Neural crest cell (in vitro differentiated cells): ENCODE data around the gene ASXL3. TPM values are rescaled to one million over a fixed set of nuclear protein-coding genes. Genes with fewer than 3 reads are reported as not detected.
A peak's percentile ranks its signal among the peaks of the same experiment; 100 is the strongest.

ENCODE experiments used
- DNase-seq: peaks from one replicate; pipeline ENCODE4 v3.0.0; 2021; ENCODE audit warnings: low read depth, mixed read lengths, low spot score
- H3K27ac Mint-ChIP-seq: one replicate; pipeline ENCODE4 v1.8.0; 2021; ENCODE audit warnings: mild to moderate bottlenecking, mixed read lengths; ENCODE audit not compliant: unreplicated experiment
- H3K27me3 Mint-ChIP-seq: 2 replicates; pipeline ENCODE4 v1.8.0; 2021; ENCODE audit warnings: low read depth, mild to moderate bottlenecking, mixed read lengths
- H3K36me3 Mint-ChIP-seq: 2 replicates; pipeline ENCODE4 v1.8.0; 2021; ENCODE audit warnings: low read depth, mild to moderate bottlenecking, mixed read lengths
- H3K4me1 Mint-ChIP-seq: 2 replicates; pipeline ENCODE4 v1.8.0; 2021; ENCODE audit warnings: mixed read lengths
- H3K4me3 Mint-ChIP-seq: one replicate; pipeline ENCODE4 v1.8.0; 2021; ENCODE audit warnings: mild to moderate bottlenecking, mixed read lengths
- H3K9me3 Mint-ChIP-seq: 2 replicates; pipeline ENCODE4 v1.8.0; 2021; ENCODE audit warnings: mixed read lengths
- CTCF ChIP-seq: fragments of 200-600 bp; sonication (generic); conservative IDR thresholded peaks from 2 replicates; pipeline ENCODE4 v1.5.0; 2021; ENCODE audit warnings: antibody characterized with exemption, mild to moderate bottlenecking
- total RNA-seq: library from RNA; stranded (reverse); gene quantifications from 2 replicates; pipeline ENCODE4 v1.2.1, GENCODE V29; 2021

The ASXL3 gene
- total RNA-seq, 1 donor from 2014 or later, result 14.5 TPM

GRCh38 chr18:33576999-33577646 lies 896 bp upstream of the ASXL3 start:
- no peak for DNase-seq
- Mint-ChIP-seq H3K4me3 (peak overlapping the region; percentile 99), H3K27me3 (peaks cover 8% of the 10 kb centered on the region), H3K9me3 (no peaks in the 10 kb centered on the region), H3K27ac (peak overlapping the region; percentile 100), H3K4me1 (peaks cover 39% of the 10 kb centered on the region), H3K36me3 (no peaks in the 10 kb centered on the region)
- TF ChIP-seq CTCF, result no peak

GRCh38 chr18:33578518-33579348 lies 714 bp downstream of the ASXL3 start:
- Mint-ChIP-seq H3K4me1 (peaks cover 31% of the 10 kb centered on the region), H3K4me3 (peak overlapping the region; percentile 80), H3K27ac (peak overlapping the region; percentile 85), H3K27me3 (peaks cover 8% of the 10 kb centered on the region), H3K36me3 (no peaks in the 10 kb centered on the region), H3K9me3 (no peaks in the 10 kb centered on the region)
- DNase-seq, result peak; percentile 25
- TF ChIP-seq CTCF, result no peak

GRCh38 chr18:33579349-33580215 lies 1.6 kb downstream of the ASXL3 start:
- H3K36me3 Mint-ChIP-seq, result no peaks in the 10 kb centered on the region

GRCh38 chr18:33580546-33580945 lies 2.5 kb downstream of the ASXL3 start:
- H3K4me1 Mint-ChIP-seq, result peaks cover 37% of the 10 kb centered on the region
- no peaks in the 10 kb centered on the region for H3K36me3 Mint-ChIP-seq
- no peak for DNase-seq
- no peak for TF ChIP-seq CTCF
- no peaks in the 10 kb centered on the region for H3K9me3 Mint-ChIP-seq
- H3K4me3 Mint-ChIP-seq, result no peak overlapping the region
- peaks cover 8% of the 10 kb centered on the region for H3K27me3 Mint-ChIP-seq
- no peak overlapping the region for H3K27ac Mint-ChIP-seq

More at GRCh38 chr18:33579349-33580215, 1.6 kb downstream of the ASXL3 start:
- Mint-ChIP-seq H3K9me3 (no peaks in the 10 kb centered on the region), H3K27me3 (peaks cover 8% of the 10 kb centered on the region), H3K27ac (no peak overlapping the region), H3K4me1 (peaks cover 35% of the 10 kb centered on the region), H3K4me3 (no peak overlapping the region)
- no peak for DNase-seq
- no peak for TF ChIP-seq CTCF

- DNase-seq, result no peak
- Mint-ChIP-seq H3K9me3 (peaks cover under 1% of the 10 kb centered on the region), H3K36me3 (peaks cover under 1% of the 10 kb centered on the region), H3K4me1 (peaks cover 38% of the 10 kb centered on the region), H3K27me3 (peaks cover 5% of the 10 kb centered on the region), H3K27ac (no peak overlapping the region), H3K4me3 (peak overlapping the region; percentile 60)
- TF ChIP-seq CTCF, result no peak
These were observed 3.8 kb downstream of the ASXL3 start for GRCh38 chr18:33581856-33582255.
